GM12878 (cell line): ENCODE measurements around the gene MASP1.

ENCODE experiments used
- BRCA1 ChIP-seq: IDR thresholded peaks from 2 replicates; pipeline ENCODE4 v1.6.1; 2011; ENCODE audit warnings: low read depth, low read length, improper control_type of control experiment
- CTCF ChIP-seq, 3 experiments: IDR thresholded peaks in 2 of 3; conservative IDR thresholded peaks in 1 of 3; 2 replicates each; pipeline ENCODE4 v1.5.1; 2011; ENCODE audit warnings: low read depth in 3 of 3, low read length in 3 of 3, mild to moderate bottlenecking in 3 of 3, control low read depth in 2 of 3, moderate library complexity in 2 of 3, inconsistent platforms in 1 of 3, mixed read lengths in 1 of 3; ENCODE audit not compliant: control insufficient read depth in 2 of 3, insufficient read depth in 1 of 3; ENCODE audit errors: extremely low read depth in 1 of 3
- EZH2 ChIP-seq: IDR thresholded peaks from 2 replicates; pipeline ENCODE4 v1.6.1; 2012; ENCODE audit warnings: low read depth, mild to moderate bottlenecking, control low read depth, inconsistent platforms, low read length, borderline replicate concordance; ENCODE audit not compliant: control insufficient read depth
- SUZ12 ChIP-seq: fragments of 200-600 bp; sonication (generic); IDR thresholded peaks from one replicate; pipeline ENCODE4 v1.6.1; 2018; ENCODE audit warnings: antibody characterized with exemption, mild to moderate bottlenecking; ENCODE audit not compliant: unreplicated experiment

- no peak for TF ChIP-seq SUZ12
- no peak for TF ChIP-seq CTCF (IDR thresholded peaks at IDR 0.05 in 2 of 3, conservative IDR thresholded peaks at IDR 0.05 in 1 of 3; ENCODE audit: control insufficient read depth in 2 of 3, extremely low read depth in 1 of 3, insufficient read depth in 1 of 3, low read depth in 3 of 3, low read length in 3 of 3)
- no peak for TF ChIP-seq BRCA1
- no peak for TF ChIP-seq EZH2
Observed at GRCh38 chr3:187210545-187211327, 80.8 kb downstream of the MASP1 start.
